HG03175 (cell line): Measurements from ENCODE around the gene DHRSX.
"Not testable (repeated sequence)": the region's sequence is repeated elsewhere in the genome, so short reads cannot be mapped to it uniquely, and the experiment has no call there.

Experiments
- ATAC-seq: cut with Tn5 transposase; IDR thresholded peaks from one replicate; pipeline ENCODE4 v1.9.1; 2021; ENCODE audit warnings: mild to moderate bottlenecking, moderate library complexity; ENCODE audit not compliant: unreplicated experiment

DHRSX gene

GRCh38 chrX:2430265-2430825, 70.4 kb downstream of the DHRSX start:
- no peak for ATAC-seq

GRCh38 chrX:2427737-2428136, 73.0 kb downstream of the DHRSX start:
- no peak for ATAC-seq

GRCh38 chrX:2427147-2427546, 73.6 kb downstream of the DHRSX start:
- no peak for ATAC-seq

GRCh38 chrX:2426289-2426882, 74.4 kb downstream of the DHRSX start:
- ATAC-seq, result no peak

GRCh38 chrX:2425286-2426071, 75.3 kb downstream of the DHRSX start:
- no peak for ATAC-seq

- ATAC-seq, result no peak
These were observed 76.5 kb downstream of the DHRSX start for GRCh38 chrX:2424317-2424716.

GRCh38 chrX:2423899-2424298, 76.9 kb downstream of the DHRSX start:
- ATAC-seq, result no peak

GRCh38 chrX:2423282-2423681, 77.5 kb downstream of the DHRSX start:
- ATAC-seq, result no peak

GRCh38 chrX:2419418-2419817, 81.4 kb downstream of the DHRSX start:
- not testable (repeated sequence) for ATAC-seq

GRCh38 chrX:2418000-2418399, 82.8 kb downstream of the DHRSX start:
- no peak for ATAC-seq

GRCh38 chrX:2416851-2417604, 83.7 kb downstream of the DHRSX start:
- ATAC-seq, result no peak

GRCh38 chrX:2414384-2414783, 86.4 kb downstream of the DHRSX start:
- no peak for ATAC-seq

- ATAC-seq, result no peak
These were observed 86.8 kb downstream of the DHRSX start for GRCh38 chrX:2413969-2414368.

- no peak for ATAC-seq
These were observed 88.6 kb downstream of the DHRSX start for GRCh38 chrX:2412131-2412530.

- ATAC-seq, result no peak
These were observed 90.3 kb downstream of the DHRSX start for GRCh38 chrX:2410279-2411020.

GRCh38 chrX:2409796-2410195, 91.0 kb downstream of the DHRSX start:
- ATAC-seq, result no peak

- no peak for ATAC-seq
These were observed 91.9 kb downstream of the DHRSX start for GRCh38 chrX:2408856-2409255.

- ATAC-seq, result no peak
These were observed 93.8 kb downstream of the DHRSX start for GRCh38 chrX:2406891-2407518.

- ATAC-seq, result no peak
These were observed 96.0 kb downstream of the DHRSX start for GRCh38 chrX:2404776-2405175.

GRCh38 chrX:2402361-2402690, 98.5 kb downstream of the DHRSX start:
- no peak for ATAC-seq
